ELR (cell line): ENCODE results near the gene ITGB6.
"Not testable (repeated sequence)": the region's sequence is repeated elsewhere in the genome, so short reads cannot be mapped to it uniquely, and the experiment has no call there.

Source experiments
- DNase-seq: peaks from one replicate; pipeline ENCODE4 v3.0.0-alpha.2; 2015; ENCODE audit warnings: low read depth

Gene ITGB6

GRCh38 chr2:160139991-160140390, 60.1 kb downstream of the ITGB6 start:
- peak; percentile 21 for DNase-seq

GRCh38 chr2:160139350-160139749, 60.7 kb downstream of the ITGB6 start:
- DNase-seq: no peak

- no peak for DNase-seq
Observed at GRCh38 chr2:160138406-160138805, 61.7 kb downstream of the ITGB6 start.

- DNase-seq: no peak
Observed at GRCh38 chr2:160137464-160137863, 62.6 kb downstream of the ITGB6 start.

- peak; percentile 51 for DNase-seq
Observed at GRCh38 chr2:160132761-160133160, 67.3 kb downstream of the ITGB6 start.

GRCh38 chr2:160126756-160127155, 73.3 kb downstream of the ITGB6 start:
- no peak for DNase-seq

GRCh38 chr2:160126315-160126714, 73.8 kb downstream of the ITGB6 start:
- no peak for DNase-seq

- DNase-seq: peak; percentile 6
Observed at GRCh38 chr2:160125828-160126227, 74.2 kb downstream of the ITGB6 start.

- DNase-seq: no peak
Observed at GRCh38 chr2:160125366-160125765, 74.7 kb downstream of the ITGB6 start.

GRCh38 chr2:160124571-160124970, 75.5 kb downstream of the ITGB6 start:
- no peak for DNase-seq

- DNase-seq: not testable (repeated sequence)
Observed at GRCh38 chr2:160114721-160115120, 85.4 kb downstream of the ITGB6 start.

- no peak for DNase-seq
Observed at GRCh38 chr2:160114020-160114419, 86.1 kb downstream of the ITGB6 start.

- no peak for DNase-seq
Observed at GRCh38 chr2:160111951-160112798, 87.9 kb downstream of the ITGB6 start.

GRCh38 chr2:160110674-160111239, 89.3 kb downstream of the ITGB6 start:
- DNase-seq: no peak

- peak; percentile 83 for DNase-seq
Observed at GRCh38 chr2:160109939-160110673, 90.0 kb downstream of the ITGB6 start.

GRCh38 chr2:160109243-160109642, 90.8 kb downstream of the ITGB6 start:
- no peak for DNase-seq

- no peak for DNase-seq
Observed at GRCh38 chr2:160108646-160109045, 91.4 kb downstream of the ITGB6 start.

GRCh38 chr2:160105366-160105765, 94.7 kb downstream of the ITGB6 start:
- no peak for DNase-seq

GRCh38 chr2:160104115-160104514, 96.0 kb downstream of the ITGB6 start:
- DNase-seq: no peak

- DNase-seq: no peak
Observed at GRCh38 chr2:160097326-160097725, 102.7 kb downstream of the ITGB6 start.

GRCh38 chr2:160096409-160096808, 103.7 kb downstream of the ITGB6 start:
- DNase-seq: no peak

- no peak for DNase-seq
Observed at GRCh38 chr2:160092445-160092844, 107.6 kb downstream of the ITGB6 start.

GRCh38 chr2:160091381-160091780, 108.7 kb downstream of the ITGB6 start:
- DNase-seq: peak; percentile 47
